Large intestine (tissue), 3 donors: ENCODE measurements around the gene FAM110D. TPM values are rescaled to one million over a fixed set of nuclear protein-coding genes. Genes with fewer than 3 reads are reported as not detected.

Experiments used
- DNase-seq, 2 donors: peaks; one replicate each; pipeline versions ENCODE4 v3.0.0 to v3.0.0-alpha.2; 2013
- H3K27ac ChIP-seq: one replicate; pipeline ENCODE4 v1.5.1; 2013; ENCODE audit warnings: low read length
- H3K27me3 ChIP-seq: 2 replicates; pipeline ENCODE4 v1.6.1; 2013; ENCODE audit warnings: low read length; ENCODE audit not compliant: control insufficient read depth, insufficient read depth
- H3K36me3 ChIP-seq: 2 replicates; pipeline ENCODE4 v1.6.1; 2013; ENCODE audit warnings: low read length; ENCODE audit not compliant: control insufficient read depth, insufficient read depth
- H3K4me1 ChIP-seq: one replicate; pipeline ENCODE4 v1.6.1; 2013; ENCODE audit warnings: low read length; ENCODE audit not compliant: control insufficient read depth, insufficient read depth
- H3K4me3 ChIP-seq: one replicate; pipeline ENCODE4 v1.5.1; 2013; ENCODE audit warnings: low read length
- H3K9me3 ChIP-seq: one replicate; pipeline ENCODE4 v1.6.1; 2013; ENCODE audit warnings: mild to moderate bottlenecking, low read depth, low read length, moderate library complexity; ENCODE audit not compliant: control insufficient read depth
- WGBS: methylation state at CpG from one replicate; pipeline ENCODE4 v1.1.5; 2013; ENCODE audit warnings: low lambda C conversion rate; ENCODE audit not compliant: insufficient coverage; 5-methylcytosine and 5-hydroxymethylcytosine counted together
- polyA plus RNA-seq: library from polyadenylated mRNA; unstranded; fragments of 120-200 nt; gene quantifications from one replicate; pipeline ENCODE4 v1.2.1, GENCODE V29; 2013

Gene FAM110D
- polyA plus RNA-seq, 1 donor: 0.51 TPM

DNA sequence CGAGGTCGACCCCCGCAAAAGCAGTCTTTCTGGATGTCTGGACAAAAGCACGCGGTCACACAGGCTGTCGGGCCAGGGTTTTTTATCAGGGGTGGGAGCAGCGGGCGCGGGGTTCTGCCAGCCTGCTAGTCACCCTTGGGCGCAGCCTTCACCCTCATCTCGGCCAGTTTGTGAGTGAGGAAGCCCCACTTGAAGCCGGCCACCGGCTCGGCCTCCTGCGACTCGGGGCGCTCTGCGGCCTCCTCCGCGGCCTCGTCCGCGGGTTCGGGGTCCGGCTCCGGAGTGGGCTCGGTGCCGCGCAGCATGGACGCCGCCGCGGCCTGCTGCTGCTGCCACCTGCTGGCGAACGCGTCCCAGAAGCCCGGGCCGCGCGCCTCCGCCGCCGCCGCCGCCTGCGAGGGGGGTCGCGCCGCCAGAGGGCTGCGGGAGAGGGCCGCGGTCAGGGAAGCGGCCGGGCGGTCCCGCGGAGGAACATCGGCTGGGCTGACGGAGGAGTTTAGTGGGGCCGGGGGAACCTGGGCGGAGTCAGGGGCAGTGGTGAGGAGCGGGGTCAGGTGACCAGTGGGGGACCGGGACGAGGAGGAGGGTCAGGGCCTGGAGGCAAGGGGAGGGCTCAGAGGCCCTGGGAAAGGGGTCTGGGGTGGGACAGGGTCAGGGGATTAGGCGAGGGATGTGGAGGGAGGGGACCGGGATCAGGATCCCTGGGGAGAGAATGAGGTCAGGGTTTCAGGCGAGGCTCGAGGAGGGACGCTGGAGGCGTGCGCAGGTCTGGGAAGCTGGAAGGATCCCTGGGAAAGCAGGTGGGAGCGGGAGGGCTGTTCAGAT lies 5.4 kb downstream of the FAM110D start:
- Histone ChIP-seq H3K36me3 (no peaks in the 10 kb centered on the region), H3K9me3 (peaks cover 5% of the 10 kb centered on the region), H3K27me3 (peaks cover 32% of the 10 kb centered on the region), H3K27ac (no peak overlapping the region), H3K4me3 (peak overlapping the region; percentile 35), H3K4me1 (peaks cover 19% of the 10 kb centered on the region)
- DNase-seq: peak in 1 of 2 donors; percentile 49
- no CpG with 5 or more reads among the region's 72 CpGs for whole genome bisulfite sequencing

DNA sequence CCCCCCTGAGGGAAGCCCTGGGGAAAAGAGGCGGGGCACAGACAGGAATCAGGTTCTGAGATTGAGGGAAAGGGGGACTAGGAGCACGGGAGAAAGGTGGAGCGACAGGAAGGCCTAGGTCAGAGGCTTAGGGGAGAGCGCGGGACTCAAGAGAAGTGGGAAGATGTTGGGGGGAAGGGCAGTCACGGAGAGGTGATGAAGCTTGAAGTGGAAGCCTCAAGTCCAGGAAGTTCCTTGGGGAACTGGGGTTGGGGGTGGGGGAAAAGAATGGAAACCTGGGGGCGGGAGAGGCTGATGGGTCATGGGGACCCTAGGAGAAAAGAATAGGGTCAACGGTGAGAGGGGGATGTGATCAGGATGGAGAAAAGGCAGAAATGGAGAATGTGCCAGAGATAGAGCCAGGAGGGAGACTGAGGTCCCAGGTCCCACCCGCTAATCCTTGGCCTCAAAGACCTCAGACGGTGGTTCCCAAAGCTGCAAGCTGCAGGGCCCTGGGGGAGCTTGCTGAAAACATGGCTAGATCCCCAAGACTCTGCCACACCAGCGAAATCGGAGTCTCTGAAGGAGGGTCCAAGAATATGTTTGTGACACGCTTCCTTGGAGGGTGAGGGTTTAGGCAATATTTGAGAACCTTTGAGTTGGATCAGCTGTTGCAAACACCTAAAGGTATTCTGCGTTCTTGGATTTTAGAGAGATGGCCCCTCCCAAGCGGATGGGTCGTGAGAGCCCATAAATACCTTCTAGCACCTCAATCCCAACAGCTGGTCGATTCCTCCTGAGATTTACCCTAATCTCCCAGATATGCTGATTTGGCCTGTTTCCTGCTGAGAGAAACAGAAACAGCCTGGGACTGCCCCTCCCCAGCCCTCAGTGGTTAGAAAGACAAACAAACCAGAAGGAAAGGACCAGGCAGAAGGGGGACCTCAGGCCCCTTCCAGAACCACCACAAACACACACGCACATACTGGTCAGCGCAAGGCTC lies 6.3 kb downstream of the FAM110D start:
- H3K4me1 ChIP-seq: peaks cover 23% of the 10 kb centered on the region

DNA sequence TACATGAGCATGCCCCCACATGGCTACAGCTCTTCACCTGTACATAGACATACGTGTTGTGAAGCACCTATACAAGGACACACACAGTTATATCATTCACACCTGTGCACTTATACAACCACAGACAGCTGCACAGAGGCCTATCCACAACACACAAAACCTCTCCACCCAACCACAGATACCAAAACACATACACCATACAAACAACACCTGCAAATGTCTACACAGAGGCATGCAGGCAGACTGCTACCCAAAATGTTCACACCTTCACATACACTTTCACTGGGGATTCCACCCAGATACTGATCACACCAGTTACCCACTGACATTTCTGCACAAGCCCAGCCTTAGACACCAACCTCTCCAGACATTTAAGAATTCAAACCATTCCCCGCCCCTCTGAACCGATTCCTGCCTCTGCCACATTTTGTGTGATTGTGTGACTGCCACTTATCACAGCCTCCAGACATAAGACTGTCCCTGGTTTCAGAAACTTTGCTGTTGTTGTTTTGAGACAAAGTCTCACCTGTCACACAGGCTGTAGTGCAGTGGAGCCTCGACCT lies 7.9 kb downstream of the FAM110D start:
- Histone ChIP-seq H3K36me3 (no peaks in the 10 kb centered on the region), H3K27ac (no peak overlapping the region), H3K9me3 (no peaks in the 10 kb centered on the region), H3K27me3 (peaks cover 16% of the 10 kb centered on the region), H3K4me1 (peaks cover 26% of the 10 kb centered on the region), H3K4me3 (no peak overlapping the region)
- no CpG with 5 or more reads among the region's 4 CpGs for WGBS
- DNase-seq: no peak

More for the DNA sequence above, 6.3 kb downstream of the FAM110D start:
- no peak overlapping the region for H3K27ac ChIP-seq
- no peak for DNase-seq
- WGBS: 58% methylated on average over 2 of the region's 19 CpGs
- H3K36me3 ChIP-seq: no peaks in the 10 kb centered on the region
- H3K9me3 ChIP-seq: peaks cover 5% of the 10 kb centered on the region
- no peak overlapping the region for H3K4me3 ChIP-seq
- peaks cover 31% of the 10 kb centered on the region for H3K27me3 ChIP-seq

DNA sequence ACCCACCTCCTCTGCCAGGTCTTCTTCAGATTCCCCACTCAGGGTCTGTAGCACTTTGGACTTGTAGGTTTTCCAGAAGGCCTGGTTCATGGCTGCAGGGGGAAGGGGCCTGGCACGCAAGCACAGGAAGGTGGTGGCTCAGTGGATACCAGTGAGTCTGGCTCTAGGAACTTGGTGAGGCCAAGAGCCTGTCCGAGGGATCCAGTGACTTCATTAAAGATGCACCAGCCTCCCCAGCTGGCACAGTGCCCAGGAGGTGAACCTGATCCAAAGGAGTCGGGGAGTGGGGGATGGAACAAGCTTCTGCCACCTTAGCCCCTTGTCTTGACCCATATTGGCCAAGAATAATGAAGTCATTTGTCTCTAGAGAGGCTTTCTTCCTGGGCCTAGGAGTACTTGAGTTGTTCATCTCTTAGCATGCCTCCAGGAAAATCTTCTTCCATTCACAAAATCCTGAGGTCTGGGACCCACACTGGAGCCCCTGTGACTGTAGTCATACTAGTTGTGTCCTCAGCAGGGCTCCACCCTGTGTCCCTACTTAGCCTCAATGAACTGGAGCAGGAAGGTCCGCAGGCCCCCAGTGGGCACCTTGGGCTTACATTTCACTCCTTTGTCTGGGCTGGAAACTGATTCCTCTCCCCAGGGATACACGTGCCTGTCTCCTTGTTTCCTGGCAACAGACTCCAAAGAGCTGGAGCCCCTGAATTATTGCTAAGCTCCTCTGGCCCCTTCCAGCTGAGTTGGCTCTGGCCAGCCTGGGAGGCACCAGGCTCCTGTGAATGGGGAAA lies 9.7 kb downstream of the FAM110D start, which contains the start of gene C1orf232:
C1orf232 (minus strand) TSS at position 554 of the 788 bp plus-strand sequence; CDS start at position 90, 464 bp downstream.
- no peaks in the 10 kb centered on the region for H3K9me3 ChIP-seq
- H3K4me1 ChIP-seq: peaks cover 25% of the 10 kb centered on the region
- peak in 1 of 2 donors; percentile 23 for DNase-seq
- H3K4me3 ChIP-seq: peak within 1 kb of the TSS; percentile 56
- H3K27me3 ChIP-seq: peaks cover 3% of the 10 kb centered on the region
- no peaks in the 10 kb centered on the region for H3K36me3 ChIP-seq
- peak within 1 kb of the TSS; percentile 74 for H3K27ac ChIP-seq
- WGBS: no CpG with 5 or more reads among the region's 5 CpGs

DNA sequence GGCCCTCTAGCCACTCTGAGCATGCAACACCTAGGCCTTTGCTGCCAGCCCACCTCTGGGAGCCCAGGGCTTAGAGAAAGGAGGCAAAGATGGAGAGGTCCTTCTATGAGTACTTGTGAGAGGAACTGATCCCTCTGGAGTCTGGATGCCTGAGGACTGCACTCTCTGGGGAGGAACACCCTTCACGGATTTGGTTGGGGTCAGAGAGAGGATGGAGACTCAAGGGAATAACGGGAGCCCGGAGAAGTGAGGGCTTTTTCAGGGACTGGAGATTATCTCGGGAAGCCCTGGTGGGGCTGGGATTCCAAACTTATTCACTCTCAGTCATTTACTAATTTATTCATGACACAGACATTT lies 10.3 kb downstream of the FAM110D start:
- no CpG with 5 or more reads among the region's 4 CpGs for WGBS
- peaks cover 21% of the 10 kb centered on the region for H3K4me1 ChIP-seq
- no peak for DNase-seq
- no peaks in the 10 kb centered on the region for H3K27me3 ChIP-seq
- H3K27ac ChIP-seq: peak overlapping the region; percentile 74
- peak overlapping the region; percentile 56 for H3K4me3 ChIP-seq
- H3K36me3 ChIP-seq: no peaks in the 10 kb centered on the region
- no peaks in the 10 kb centered on the region for H3K9me3 ChIP-seq

DNA sequence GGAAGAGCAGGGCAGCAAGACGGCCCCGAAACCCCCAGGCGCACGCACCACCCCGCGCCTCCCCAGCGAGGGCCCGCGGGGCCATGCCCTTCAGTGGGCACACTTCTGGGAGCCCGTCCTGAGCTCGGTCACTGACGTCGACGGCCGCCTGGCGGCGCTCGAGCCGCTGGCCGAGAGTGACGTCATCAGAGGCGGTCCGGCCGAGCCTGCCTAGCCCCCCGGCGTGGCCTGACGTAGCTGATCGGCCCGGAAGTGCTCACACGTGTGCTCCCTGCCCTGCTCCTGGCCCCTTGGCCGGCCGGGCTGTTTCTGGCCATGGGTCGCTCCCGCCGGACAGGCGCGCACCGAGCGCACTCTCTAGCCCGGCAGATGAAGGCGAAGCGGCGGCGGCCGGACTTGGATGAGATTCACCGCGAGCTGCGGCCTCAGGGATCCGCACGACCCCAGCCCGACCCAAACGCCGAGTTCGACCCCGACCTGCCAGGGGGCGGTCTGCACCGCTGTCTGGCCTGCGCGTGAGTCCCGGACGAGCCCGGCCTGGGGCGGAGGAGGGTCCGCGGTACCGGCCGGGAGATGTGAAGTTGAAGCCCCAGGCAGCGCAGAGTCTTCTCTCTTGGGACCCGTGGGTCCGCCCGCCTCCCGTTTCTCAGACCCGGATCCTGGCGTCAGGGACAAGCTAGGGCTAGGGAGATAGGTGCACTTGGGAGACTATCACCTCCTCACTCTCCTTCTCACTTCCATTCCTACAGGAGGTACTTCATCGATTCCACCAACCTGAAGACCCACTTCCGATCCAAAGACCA lies 11.0 kb downstream of the FAM110D start, which contains the start of gene ZNF593:
ZNF593 (plus strand) TSS at position 240 of the 803 bp plus-strand sequence; CDS start at position 316, 76 bp downstream.
- H3K27me3 ChIP-seq: no peaks in the 10 kb centered on the region
- no peaks in the 10 kb centered on the region for H3K36me3 ChIP-seq
- H3K27ac ChIP-seq: peak within 1 kb of the TSS; percentile 74
- peak within 1 kb of the TSS; percentile 56 for H3K4me3 ChIP-seq
- DNase-seq: peak; percentile 91 to 93
- H3K4me1 ChIP-seq: peaks cover 17% of the 10 kb centered on the region
- H3K9me3 ChIP-seq: no peaks in the 10 kb centered on the region
- WGBS: no CpG with 5 or more reads among the region's 76 CpGs

DNA sequence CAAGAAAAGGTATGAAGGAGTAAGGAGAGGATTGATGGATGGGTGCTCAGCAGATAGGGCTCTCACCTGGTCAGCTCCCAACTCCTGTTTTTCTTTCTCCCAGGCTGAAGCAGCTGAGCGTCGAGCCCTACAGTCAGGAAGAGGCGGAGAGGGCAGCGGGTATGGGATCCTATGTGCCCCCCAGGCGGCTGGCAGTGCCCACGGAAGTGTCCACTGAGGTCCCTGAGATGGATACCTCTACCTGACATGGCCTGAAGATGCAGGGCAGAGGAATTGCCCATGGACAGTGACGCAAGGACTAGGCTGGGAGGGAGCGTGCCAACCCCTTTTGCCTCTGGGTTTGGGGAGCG lies 11.6 kb downstream of the FAM110D start:
- Histone ChIP-seq H3K27me3 (no peaks in the 10 kb centered on the region), H3K4me1 (peaks cover 17% of the 10 kb centered on the region), H3K36me3 (no peaks in the 10 kb centered on the region), H3K27ac (peak overlapping the region; percentile 74), H3K9me3 (no peaks in the 10 kb centered on the region), H3K4me3 (peak overlapping the region; percentile 56)
- no CpG with 5 or more reads among the region's 9 CpGs for WGBS
- DNase-seq: no peak

DNA sequence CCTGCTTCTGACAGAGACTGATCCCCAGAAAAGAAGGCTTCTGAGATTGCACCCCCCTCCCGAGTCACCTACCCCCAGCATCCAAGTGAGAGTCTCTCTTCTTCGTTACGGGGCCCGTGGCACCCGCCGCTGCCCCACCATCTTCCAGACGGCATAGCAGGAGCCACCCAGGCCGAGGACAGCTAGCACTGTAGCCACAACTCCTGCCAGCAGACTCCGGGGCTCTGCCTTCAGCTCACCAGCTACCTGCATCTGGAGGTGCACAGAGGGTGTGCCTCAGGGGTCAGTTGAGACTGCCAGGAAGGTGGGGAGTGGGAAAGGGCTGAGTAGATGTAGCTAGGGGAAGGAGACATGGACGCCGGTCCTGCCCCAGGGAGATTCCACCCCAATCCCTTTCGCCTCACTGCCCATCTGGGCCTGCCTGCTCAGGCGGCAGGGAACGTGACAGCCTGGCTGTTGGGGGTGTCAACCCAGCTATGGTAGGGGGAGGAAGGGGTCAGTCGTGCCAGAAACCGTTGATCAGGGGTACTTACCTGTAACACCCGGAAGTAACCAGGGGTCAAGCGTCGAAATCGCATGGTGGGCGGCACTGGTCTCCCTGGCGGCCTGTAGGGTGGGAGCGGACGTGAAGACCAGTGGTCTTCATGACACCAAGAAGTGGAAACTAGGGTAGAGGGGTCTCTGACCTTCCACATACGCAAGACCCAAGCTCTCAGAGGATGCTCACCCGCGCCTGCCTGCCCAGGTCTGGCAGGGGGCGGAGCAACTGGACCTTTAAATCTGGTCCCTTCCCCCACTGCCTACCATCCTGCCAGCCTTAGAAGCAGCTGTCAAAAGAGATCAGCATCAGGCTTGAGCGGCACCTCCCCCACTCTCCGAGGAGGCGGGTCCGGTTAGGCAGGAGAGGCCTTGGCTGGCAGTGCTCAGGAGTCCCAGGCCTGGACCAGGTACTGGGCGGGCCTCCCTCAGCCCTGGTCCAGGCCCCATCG lies 12.5 kb downstream of the FAM110D start, which contains the start of gene ZNF593OS:
ZNF593OS (minus strand) TSS at position 749 of the 989 bp plus-strand sequence; CDS start at position 578, 171 bp downstream.
- Histone ChIP-seq H3K9me3 (no peaks in the 10 kb centered on the region), H3K4me3 (peak within 1 kb of the TSS; percentile 56), H3K27ac (no peak within 1 kb of the TSS), H3K4me1 (peaks cover 17% of the 10 kb centered on the region), H3K27me3 (no peaks in the 10 kb centered on the region), H3K36me3 (no peaks in the 10 kb centered on the region)
- no peak for DNase-seq
- WGBS: no CpG with 5 or more reads among the region's 34 CpGs
